Keratinocyte (primary cell): ENCODE results near the gene BOK. TPM values are rescaled to one million over a fixed set of nuclear protein-coding genes. Genes with fewer than 3 reads are reported as not detected.

ENCODE experiments used
- DNase-seq: peaks from one replicate; pipeline ENCODE4 v3.0.0-alpha.2; 2011; ENCODE audit warnings: low read depth, missing footprints, low spot score
- FAIRE-seq: peaks from 2 replicates; lab custom pipeline; 2011; peaks lifted over from hg19 to GRCh38; lab: Jason Lieb, UNC
- H2AFZ ChIP-seq: 2 replicates; pipeline ENCODE4 v1.6.0; 2012; ENCODE audit warnings: low read length, control low read depth, inconsistent platforms; ENCODE audit not compliant: control insufficient read depth
- H3K27ac ChIP-seq: 2 replicates; pipeline ENCODE4 v1.5.1; 2011; ENCODE audit warnings: low read length; ENCODE audit not compliant: control insufficient read depth, insufficient read depth
- H3K27me3 ChIP-seq: 3 replicates; pipeline ENCODE4 v1.6.0; 2011; ENCODE audit warnings: low read length; ENCODE audit not compliant: control insufficient read depth, insufficient read depth; ENCODE audit errors: extremely low read depth
- H3K36me3 ChIP-seq, 2 experiments: 2 replicates in 1 of 2; 3 replicates in 1 of 2; pipeline ENCODE4 v1.5.1; 2011; ENCODE audit warnings: low read length in 2 of 2, mild to moderate bottlenecking in 1 of 2; ENCODE audit not compliant: control insufficient read depth in 2 of 2, insufficient read depth in 2 of 2; ENCODE audit errors: extremely low read depth in 1 of 2
- H3K4me1 ChIP-seq: 3 replicates; pipeline ENCODE4 v1.5.1; 2011; ENCODE audit warnings: low read length; ENCODE audit not compliant: control insufficient read depth, insufficient read depth; ENCODE audit errors: extremely low read depth
- H3K4me2 ChIP-seq: 3 replicates; pipeline ENCODE4 v1.6.0; 2011; ENCODE audit warnings: low read depth, low read length; ENCODE audit not compliant: control insufficient read depth, insufficient read depth; ENCODE audit errors: extremely low read depth
- H3K4me3 ChIP-seq, 3 experiments: fragments of 200-600 bp in 1 of 3; sonication (generic) in 1 of 3; 2 replicates in 2 of 3; 3 replicates in 1 of 3; pipeline ENCODE4 v1.5.1; 2011 to 2016; ENCODE audit warnings: low read length in 3 of 3, mild to moderate bottlenecking in 3 of 3, control low read depth in 2 of 3, inconsistent platforms in 1 of 3, low read depth in 1 of 3, mixed read lengths in 1 of 3, mixed run types in 1 of 3, moderate library complexity in 1 of 3; ENCODE audit not compliant: control insufficient read depth in 2 of 3, insufficient read depth in 2 of 3; ENCODE audit errors: extremely low read depth in 1 of 3
- H3K79me2 ChIP-seq: 2 replicates; pipeline ENCODE4 v1.6.0; 2012; ENCODE audit warnings: low read length; ENCODE audit not compliant: control insufficient read depth, insufficient read depth
- H3K9ac ChIP-seq: 3 replicates; pipeline ENCODE4 v1.6.0; 2011; ENCODE audit warnings: low read length; ENCODE audit not compliant: control insufficient read depth, insufficient read depth; ENCODE audit errors: extremely low read depth
- H3K9me1 ChIP-seq: 3 replicates; pipeline ENCODE4 v1.6.0; 2011; ENCODE audit warnings: low read length; ENCODE audit not compliant: control insufficient read depth, insufficient read depth; ENCODE audit errors: extremely low read depth
- H3K9me3 ChIP-seq: 2 replicates; pipeline ENCODE4 v1.5.1; 2012; ENCODE audit warnings: low read depth, low read length; ENCODE audit not compliant: control insufficient read depth
- H4K20me1 ChIP-seq: 3 replicates; pipeline ENCODE4 v1.6.0; 2011; ENCODE audit warnings: low read length; ENCODE audit not compliant: control insufficient read depth, insufficient read depth; ENCODE audit errors: extremely low read depth
- EZH2 ChIP-seq: IDR thresholded peaks from one replicate; pipeline ENCODE4 v1.6.1; 2012; ENCODE audit warnings: inconsistent platforms, mild to moderate bottlenecking, low read length, moderate library complexity
- dilution Hi-C: fragments of 300-500 bp; cut with MboI; formaldehyde crosslinking; loops from one replicate; pipeline ENCODE4 v1.7.0; 2020; ENCODE audit warnings: low sequenced_read_pairs; ENCODE audit not compliant: extremely low pct_ligation_motif_present
- polyA plus RNA-seq, 5 experiments: library from polyadenylated mRNA; depleted of rRNA in 3 of 5; stranded (reverse) in 3 of 5; stranded (forward) in 1 of 5; unstranded in 1 of 5; fragments of >200 nt; gene quantifications; 1 replicate in 1 of 5; 2 replicates in 3 of 5; 3 replicates in 1 of 5; pipeline versions ENCODE4 v1.2.1 to v1.2.3, GENCODE V29; 2011 to 2012; ENCODE audit warnings: missing spikeins in 2 of 5, low read depth in 1 of 5, low replicate concordance in 1 of 5
- TF ChIP-seq, protein P1 (sequence below), 3 experiments: IDR thresholded peaks in 1 of 3; conservative IDR thresholded peaks in 1 of 3; optimal IDR thresholded peaks in 1 of 3; 2 replicates in 2 of 3; 3 replicates in 1 of 3; pipeline versions ENCODE3 to v1.5.1; 2011; ENCODE audit warnings: low read length in 3 of 3, mild to moderate bottlenecking in 3 of 3, moderate library complexity in 2 of 3, control low read depth in 1 of 3, inconsistent platforms in 1 of 3; ENCODE audit not compliant: insufficient read depth in 2 of 3; ENCODE audit errors: extremely low read depth in 1 of 3

Gene BOK
- polyA plus RNA-seq, 1 donor (not counting 4 experiments of a cell fraction or from before 2014, with no cell fraction given): 15.4 TPM

GRCh38 chr2:241575624-241576292 is 17.2 kb downstream of the BOK start:
- Histone ChIP-seq H3K79me2 (no peaks in the 10 kb centered on the region), H3K4me3 (no peak overlapping the region), H3K9me1 (no peaks in the 10 kb centered on the region), H2AFZ (no peak overlapping the region), H4K20me1 (peaks cover 5% of the 10 kb centered on the region), H3K27me3 (no peaks in the 10 kb centered on the region), H3K4me2 (no peak overlapping the region), H3K4me1 (no peaks in the 10 kb centered on the region), H3K9me3 (no peaks in the 10 kb centered on the region), H3K9ac (no peak overlapping the region), H3K36me3 (peaks cover 6 to 10% of the 10 kb centered on the region in 2 experiments), H3K27ac (no peak overlapping the region)
- dilution Hi-C loops: loop anchor here (25.0 kb wide), 1 partner anchor 88 kb away; no protein-coding TSS in a partner anchor
- no peak for DNase-seq
- no peak for TF ChIP-seq EZH2
- TF ChIP-seq, protein P1, sequence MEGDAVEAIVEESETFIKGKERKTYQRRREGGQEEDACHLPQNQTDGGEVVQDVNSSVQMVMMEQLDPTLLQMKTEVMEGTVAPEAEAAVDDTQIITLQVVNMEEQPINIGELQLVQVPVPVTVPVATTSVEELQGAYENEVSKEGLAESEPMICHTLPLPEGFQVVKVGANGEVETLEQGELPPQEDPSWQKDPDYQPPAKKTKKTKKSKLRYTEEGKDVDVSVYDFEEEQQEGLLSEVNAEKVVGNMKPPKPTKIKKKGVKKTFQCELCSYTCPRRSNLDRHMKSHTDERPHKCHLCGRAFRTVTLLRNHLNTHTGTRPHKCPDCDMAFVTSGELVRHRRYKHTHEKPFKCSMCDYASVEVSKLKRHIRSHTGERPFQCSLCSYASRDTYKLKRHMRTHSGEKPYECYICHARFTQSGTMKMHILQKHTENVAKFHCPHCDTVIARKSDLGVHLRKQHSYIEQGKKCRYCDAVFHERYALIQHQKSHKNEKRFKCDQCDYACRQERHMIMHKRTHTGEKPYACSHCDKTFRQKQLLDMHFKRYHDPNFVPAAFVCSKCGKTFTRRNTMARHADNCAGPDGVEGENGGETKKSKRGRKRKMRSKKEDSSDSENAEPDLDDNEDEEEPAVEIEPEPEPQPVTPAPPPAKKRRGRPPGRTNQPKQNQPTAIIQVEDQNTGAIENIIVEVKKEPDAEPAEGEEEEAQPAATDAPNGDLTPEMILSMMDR (optimal IDR thresholded peaks at IDR 0.05 in 1 of 3, IDR thresholded peaks at IDR 0.05 in 1 of 3, conservative IDR thresholded peaks at IDR 0.05 in 1 of 3; ENCODE audit: extremely low read depth in 1 of 3, insufficient read depth in 2 of 3, low read length in 3 of 3): no peak
- no peak for FAIRE-seq

DNA sequence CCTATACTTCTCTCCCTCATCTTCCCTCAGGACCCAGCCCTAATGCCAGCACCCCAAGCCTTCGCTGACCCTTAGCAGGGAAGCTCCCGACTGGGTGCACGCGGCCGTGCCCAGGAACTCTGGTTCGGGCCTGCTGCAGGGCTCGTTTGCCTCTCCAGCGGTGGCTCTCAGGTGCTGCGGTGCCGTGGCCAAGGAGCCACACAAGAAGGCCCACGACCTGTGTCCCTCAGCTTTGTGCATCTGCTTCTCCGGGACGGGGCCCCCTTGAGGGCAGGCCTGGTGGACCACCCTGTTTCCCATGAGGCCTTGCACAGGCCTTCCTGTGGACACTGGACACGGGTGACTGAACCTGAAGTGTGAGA is 17.7 kb downstream of the BOK start:
- H3K4me3 ChIP-seq: no peak overlapping the region
- FAIRE-seq: no peak
- H3K36me3 ChIP-seq: peaks cover 6 to 10% of the 10 kb centered on the region in 2 experiments
- TF ChIP-seq EZH2: no peak
- TF ChIP-seq, protein P1 (optimal IDR thresholded peaks at IDR 0.05 in 1 of 3, IDR thresholded peaks at IDR 0.05 in 1 of 3, conservative IDR thresholded peaks at IDR 0.05 in 1 of 3; ENCODE audit: extremely low read depth in 1 of 3, insufficient read depth in 2 of 3, low read length in 3 of 3): no peak
- H3K4me2 ChIP-seq: no peak overlapping the region
- no peak for DNase-seq
- H3K27me3 ChIP-seq: no peaks in the 10 kb centered on the region
- no peaks in the 10 kb centered on the region for H3K9me1 ChIP-seq
- no peaks in the 10 kb centered on the region for H3K79me2 ChIP-seq
- dilution Hi-C loops: loop anchor here (25.0 kb wide), 1 partner anchor 89 kb away; no protein-coding TSS in a partner anchor
- no peak overlapping the region for H3K9ac ChIP-seq
- no peaks in the 10 kb centered on the region for H3K9me3 ChIP-seq
- no peak overlapping the region for H2AFZ ChIP-seq
- no peak overlapping the region for H3K27ac ChIP-seq
- H3K4me1 ChIP-seq: no peaks in the 10 kb centered on the region
- H4K20me1 ChIP-seq: peaks cover 5% of the 10 kb centered on the region
